ENCODE data around the gene IRX2.

Gene IRX2

GRCh38 chr5:2751592-2752021 lies at the start of gene IRX2:
TSS of gene IRX2 (minus strand) at chr5:2751677. CDS start at chr5:2751413, 264 bp downstream.
- DNase-seq: no peak

DNA sequence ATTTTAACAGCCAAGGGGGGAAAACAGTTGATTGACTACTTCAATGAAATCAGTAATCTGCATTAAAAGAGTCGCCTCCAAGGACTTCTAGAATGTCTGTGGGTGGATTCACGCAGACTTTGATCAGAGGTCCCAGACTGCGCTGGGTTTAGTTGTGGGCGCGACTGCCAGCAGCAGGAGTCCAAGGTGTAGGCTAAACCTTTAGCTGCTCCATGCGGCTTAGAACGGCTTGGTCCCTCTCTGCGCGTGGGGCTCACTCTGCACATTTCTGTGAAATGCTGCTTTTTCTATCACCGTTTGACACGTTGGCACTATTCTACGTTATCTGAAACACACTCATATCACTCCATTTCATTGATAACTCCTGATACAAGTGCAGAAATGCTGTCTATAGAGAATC lies 48.6 kb upstream of the IRX2 start:
- no peak for DNase-seq

DNA sequence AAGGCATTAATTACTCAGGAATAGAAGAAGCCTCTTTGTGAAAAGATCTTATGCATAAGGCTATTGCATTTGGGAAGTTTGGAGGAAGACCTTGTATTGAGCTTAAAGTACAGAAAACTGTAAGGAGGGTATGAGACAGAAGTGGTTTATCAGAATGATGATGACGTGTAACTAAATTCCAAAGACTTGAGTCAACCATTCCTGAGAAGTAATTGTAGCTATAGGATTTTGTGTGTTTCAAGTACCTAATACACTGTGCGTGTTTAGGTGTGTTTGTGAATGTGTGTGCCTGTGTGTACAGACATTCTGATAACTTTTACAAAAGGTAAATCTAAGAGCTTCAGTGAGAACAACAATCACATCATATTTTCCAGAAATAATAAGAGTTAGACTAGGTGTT lies 46.5 kb upstream of the IRX2 start:
- DNase-seq: no peak

DNA sequence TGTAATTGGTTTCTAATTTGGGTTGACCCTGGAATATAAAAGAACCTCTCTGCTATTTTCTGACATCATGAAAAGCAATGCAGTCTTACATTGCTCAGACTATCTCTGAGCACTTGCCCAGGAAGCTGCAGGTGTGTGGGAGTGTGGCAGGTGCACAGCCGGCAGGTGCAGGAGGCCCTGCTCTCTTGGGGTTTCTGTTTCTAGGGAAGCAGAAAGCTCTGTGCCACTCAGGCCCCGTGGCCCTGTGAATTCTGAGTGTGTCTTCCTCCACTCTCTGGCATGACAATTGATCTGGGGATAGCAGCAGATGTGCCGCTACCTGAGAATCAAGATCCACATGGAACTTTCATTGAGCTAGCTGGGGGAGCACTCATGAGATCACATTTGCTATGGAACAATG lies 45.7 kb upstream of the IRX2 start:
- no peak for DNase-seq

DNA sequence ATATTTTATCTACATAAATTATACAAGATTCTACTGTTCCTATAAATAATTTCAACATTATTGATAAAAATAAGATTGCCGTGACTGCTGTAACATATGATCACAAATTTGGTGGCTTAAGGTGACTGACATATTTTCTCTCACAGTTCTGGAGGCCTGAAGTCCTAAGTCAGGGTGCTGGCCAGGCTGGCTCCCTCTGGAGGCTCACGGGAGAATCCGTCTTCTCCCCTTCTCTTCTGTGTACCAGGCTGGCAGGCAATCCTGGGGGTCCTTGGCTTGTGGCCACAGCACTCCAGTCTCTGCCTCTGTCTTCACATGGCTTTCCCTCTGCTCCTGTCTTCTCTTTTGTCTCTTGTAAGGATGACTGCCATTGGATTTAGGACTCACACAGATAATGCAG lies 31.7 kb upstream of the IRX2 start:
- DNase-seq: no peak

DNA sequence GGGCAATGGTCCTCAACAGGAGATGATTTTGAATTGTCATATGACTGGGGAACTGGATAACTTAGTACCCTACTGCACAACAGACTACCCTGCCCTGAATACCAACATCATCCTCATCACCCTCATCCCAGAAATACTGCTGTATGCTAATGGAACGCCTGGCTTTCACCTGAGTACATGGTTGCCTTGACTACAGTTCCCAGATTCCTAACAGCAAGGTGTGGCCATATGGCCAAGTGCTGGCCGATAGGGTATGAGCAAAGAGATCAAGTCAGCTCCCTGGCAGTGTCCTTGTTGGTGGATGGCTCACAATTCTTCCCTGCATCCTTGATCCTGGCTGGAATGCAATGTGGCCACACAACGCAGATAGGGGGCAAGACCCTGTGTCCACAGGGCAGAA lies 31.2 kb upstream of the IRX2 start:
- no peak for DNase-seq

DNA sequence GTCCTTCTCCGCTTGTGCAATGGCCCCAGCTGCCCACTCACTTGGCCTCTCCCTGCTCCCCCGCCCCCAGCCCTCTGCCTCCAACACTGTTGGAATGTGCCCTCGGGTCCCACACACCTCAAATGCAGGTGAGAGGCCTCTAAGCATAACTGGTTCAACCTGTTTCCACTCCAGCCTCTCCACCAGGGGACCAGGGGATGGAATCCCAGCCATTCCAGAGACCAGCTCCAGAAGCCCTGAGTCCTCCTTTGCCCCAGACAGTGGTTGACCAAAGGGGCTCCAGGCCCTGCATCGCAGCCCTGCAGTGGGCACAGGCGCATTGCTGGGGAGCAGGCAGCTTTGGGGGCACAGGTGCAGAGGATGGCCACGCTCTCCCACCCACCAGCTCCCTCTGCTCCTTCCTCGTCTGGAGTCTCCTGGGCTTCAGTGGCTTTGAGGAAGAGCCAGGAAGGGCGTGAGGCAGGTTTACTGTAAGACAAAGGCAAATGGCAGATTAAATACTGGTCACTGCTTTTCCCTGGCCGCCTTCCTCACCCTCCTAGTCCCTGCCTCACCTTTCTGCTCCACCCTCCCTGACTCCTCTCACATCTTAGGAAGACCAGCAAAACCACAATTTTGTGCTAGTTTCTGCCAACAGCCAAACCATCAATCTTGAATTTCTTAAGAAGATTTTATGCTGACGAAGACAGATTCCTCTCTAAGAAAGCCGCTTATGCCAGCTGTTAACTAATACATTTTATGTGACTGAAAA lies 29.1 kb upstream of the IRX2 start:
- DNase-seq: no peak

DNA sequence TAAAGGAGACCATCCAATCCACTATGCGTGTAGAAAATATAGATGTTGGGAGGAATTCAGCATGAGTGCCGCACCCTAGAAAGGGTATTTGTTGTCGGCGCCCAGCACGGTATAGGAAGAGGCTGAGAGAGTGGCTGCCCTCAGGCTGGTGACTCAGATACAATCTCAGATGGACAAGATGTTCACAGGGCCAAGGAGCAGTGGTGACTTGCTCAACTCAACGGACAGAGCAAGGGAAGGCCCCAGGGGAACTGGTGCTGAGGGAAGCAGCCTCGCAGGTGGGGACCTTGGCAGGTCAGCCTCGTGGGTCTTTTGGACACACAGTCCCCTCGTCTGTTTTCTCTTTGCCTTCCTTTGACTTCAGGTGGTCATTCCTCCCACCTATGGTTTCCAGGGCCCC lies 28.0 kb upstream of the IRX2 start:
- no peak for DNase-seq

GRCh38 chr5:2776337-2777302 lies 25.1 kb upstream of the IRX2 start:
- DNase-seq: no peak

- DNase-seq: no peak
These were observed 21.9 kb upstream of the IRX2 start for GRCh38 chr5:2773327-2773726.

DNA sequence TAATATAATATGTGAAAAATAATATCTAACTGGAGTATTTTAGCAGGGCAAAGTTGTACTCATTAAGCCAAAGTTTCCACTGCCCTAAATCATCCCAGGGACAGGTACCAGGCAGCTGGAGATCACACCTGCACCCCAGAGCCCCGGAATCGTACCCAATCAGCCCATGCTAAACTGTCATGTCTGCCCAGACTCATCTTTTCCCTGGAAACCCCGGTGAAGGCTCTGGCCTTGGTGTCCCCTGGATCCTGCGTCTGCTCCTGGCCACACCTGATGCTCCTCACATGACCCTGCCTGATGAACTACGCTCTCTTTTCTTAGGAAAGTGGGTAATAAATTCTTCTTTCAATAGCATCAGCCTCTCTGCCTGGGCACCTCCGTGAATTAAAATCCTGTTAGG lies 15.6 kb upstream of the IRX2 start:
- DNase-seq: no peak

- no peak for DNase-seq
These were observed 13.1 kb upstream of the IRX2 start for GRCh38 chr5:2764581-2764980.

- DNase-seq: no peak
These were observed 12.0 kb upstream of the IRX2 start for GRCh38 chr5:2763533-2763794.

GRCh38 chr5:2762744-2763532 lies 11.5 kb upstream of the IRX2 start:
- DNase-seq: no peak

- no peak for DNase-seq
These were observed 10.5 kb upstream of the IRX2 start for GRCh38 chr5:2761921-2762488.

- no peak for DNase-seq
These were observed 8.4 kb upstream of the IRX2 start for GRCh38 chr5:2759696-2760461.

GRCh38 chr5:2759091-2759490 lies 7.6 kb upstream of the IRX2 start:
- DNase-seq: no peak

- DNase-seq: no peak
These were observed 7.2 kb upstream of the IRX2 start for GRCh38 chr5:2758632-2759031.

- no peak for DNase-seq
These were observed 6.3 kb upstream of the IRX2 start for GRCh38 chr5:2757563-2758351.

GRCh38 chr5:2756211-2757152 lies 5.0 kb upstream of the IRX2 start:
- DNase-seq: no peak
